ENCODE measurements around the gene CDC42SE1. TPM values are rescaled to one million over a fixed set of nuclear protein-coding genes. Genes with fewer than 3 reads are reported as not detected.

CDC42SE1 gene
- total RNA-seq, 1 experiment from 2014 or later: 63.8 TPM

- BruUV-seq (replicated peaks): no TSS peak
- Histone ChIP-seq H3K9me3 (ENCODE audit: low read depth, low read length, poor library complexity, severe bottlenecking) (no peaks in the 10 kb centered on the region), H3K4me1 (ENCODE audit: insufficient read depth, low read length, poor library complexity, severe bottlenecking) (peaks cover 10% of the 10 kb centered on the region), H3K27me3 (replicated peaks; ENCODE audit: insufficient read depth, low read depth, low read length, poor library complexity) (no peaks in the 10 kb centered on the region), H3K4me3 (ENCODE audit: low read depth, low read length, poor library complexity, severe bottlenecking) (no peak overlapping the region), H3K36me3 (ENCODE audit: insufficient read depth, low read length, poor library complexity, severe bottlenecking) (peaks cover 49% of the 10 kb centered on the region), H3K27ac (ENCODE audit: low read depth, low read length, poor library complexity, severe bottlenecking) (no peak overlapping the region)
- CTCF ChIA-PET: no interaction called here
- POLR2A ChIA-PET (ENCODE audit: low non-redundant PET): no interaction called here
- intact Hi-C loops (cut with micrococcal nuclease; ENCODE audit: unreplicated experiment): no loop called here
- DNase-seq (ENCODE audit: low spot score): no peak
- TF ChIP-seq EZH2 (IDR thresholded peaks at IDR 0.05; ENCODE audit: borderline replicate concordance, low read depth, low read length, poor library complexity, severe bottlenecking) (no peak), CTCF (conservative IDR thresholded peaks at IDR 0.05; ENCODE audit: low read depth, low read length) (no peak)
These were observed 4.4 kb downstream of the CDC42SE1 start for GRCh38 chr1:151054971-151055547.

GRCh38 chr1:151051356-151052009 is 7.9 kb downstream of the CDC42SE1 start:
- intact Hi-C loops (cut with micrococcal nuclease; ENCODE audit: unreplicated experiment): no loop called here

GRCh38 chr1:151050051-151050688 is 9.3 kb downstream of the CDC42SE1 start:
- TF ChIP-seq EZH2 (IDR thresholded peaks at IDR 0.05; ENCODE audit: borderline replicate concordance, low read depth, low read length, poor library complexity, severe bottlenecking) (no peak), CTCF (conservative IDR thresholded peaks at IDR 0.05; ENCODE audit: low read depth, low read length) (no peak)
- POLR2A ChIA-PET (ENCODE audit: low non-redundant PET): no interaction called here
- H3K27ac ChIP-seq (ENCODE audit: low read depth, low read length, poor library complexity, severe bottlenecking): no peak overlapping the region

More at GRCh38 chr1:151051356-151052009, 7.9 kb downstream of the CDC42SE1 start:
- TF ChIP-seq CTCF (conservative IDR thresholded peaks at IDR 0.05; ENCODE audit: low read depth, low read length): no peak
- no peak for TF ChIP-seq EZH2 (IDR thresholded peaks at IDR 0.05; ENCODE audit: borderline replicate concordance, low read depth, low read length, poor library complexity, severe bottlenecking)
- Histone ChIP-seq H3K4me1 (ENCODE audit: insufficient read depth, low read length, poor library complexity, severe bottlenecking) (peaks cover 4% of the 10 kb centered on the region), H3K4me3 (ENCODE audit: low read depth, low read length, poor library complexity, severe bottlenecking) (no peak overlapping the region), H3K36me3 (ENCODE audit: insufficient read depth, low read length, poor library complexity, severe bottlenecking) (peaks cover 44% of the 10 kb centered on the region), H3K27me3 (replicated peaks; ENCODE audit: insufficient read depth, low read depth, low read length, poor library complexity) (no peaks in the 10 kb centered on the region), H3K9me3 (ENCODE audit: low read depth, low read length, poor library complexity, severe bottlenecking) (no peaks in the 10 kb centered on the region), H3K27ac (ENCODE audit: low read depth, low read length, poor library complexity, severe bottlenecking) (no peak overlapping the region)
- CTCF ChIA-PET: no interaction called here
- BruUV-seq (replicated peaks): no TSS peak
- no peak for DNase-seq (ENCODE audit: low spot score)
- POLR2A ChIA-PET (ENCODE audit: low non-redundant PET): no interaction called here

More at GRCh38 chr1:151050051-151050688, 9.3 kb downstream of the CDC42SE1 start:
- peaks cover 33% of the 10 kb centered on the region for H3K36me3 ChIP-seq (ENCODE audit: insufficient read depth, low read length, poor library complexity, severe bottlenecking)
- no peaks in the 10 kb centered on the region for H3K9me3 ChIP-seq (ENCODE audit: low read depth, low read length, poor library complexity, severe bottlenecking)
- H3K4me1 ChIP-seq (ENCODE audit: insufficient read depth, low read length, poor library complexity, severe bottlenecking): peaks cover 4% of the 10 kb centered on the region
- no peak for DNase-seq (ENCODE audit: low spot score)
- H3K4me3 ChIP-seq (ENCODE audit: low read depth, low read length, poor library complexity, severe bottlenecking): no peak overlapping the region
- H3K27me3 ChIP-seq (replicated peaks; ENCODE audit: insufficient read depth, low read depth, low read length, poor library complexity): no peaks in the 10 kb centered on the region
- no TSS peak for BruUV-seq (replicated peaks)
- CTCF ChIA-PET: no interaction called here
- intact Hi-C loops (cut with micrococcal nuclease; ENCODE audit: unreplicated experiment): no loop called here
